IPS-15b (cell line): ENCODE measurements around the gene DTNB.
"Not testable (repeated sequence)": the region's sequence is repeated elsewhere in the genome, so short reads cannot be mapped to it uniquely, and the experiment has no call there.

Experiments
- H3K27me3 ChIP-seq: one replicate; pipeline ENCODE4 v1.6.1; 2013; ENCODE audit warnings: low read length; ENCODE audit not compliant: control insufficient read depth, insufficient read depth
- H3K36me3 ChIP-seq: one replicate; pipeline ENCODE4 v1.6.1; 2013; ENCODE audit warnings: low read length; ENCODE audit not compliant: control insufficient read depth, insufficient read depth
- H3K4me1 ChIP-seq: one replicate; pipeline ENCODE4 v1.6.1; 2013; ENCODE audit warnings: mild to moderate bottlenecking, low read length; ENCODE audit not compliant: control insufficient read depth, insufficient read depth
- H3K4me3 ChIP-seq: one replicate; pipeline ENCODE4 v1.5.1; 2013; ENCODE audit warnings: low read depth, low read length
- H3K9ac ChIP-seq: one replicate; pipeline ENCODE4 v1.6.1; 2013; ENCODE audit warnings: low read depth, mild to moderate bottlenecking, low read length
- H3K9me3 ChIP-seq: one replicate; pipeline ENCODE4 v1.6.1; 2013; ENCODE audit warnings: mild to moderate bottlenecking, low read length; ENCODE audit not compliant: control insufficient read depth, insufficient read depth

DTNB gene

GRCh38 chr2:25651066-25651465 lies 22.3 kb downstream of the DTNB start:
- Histone ChIP-seq H3K9me3 (no peaks in the 10 kb centered on the region), H3K36me3 (peaks cover 3% of the 10 kb centered on the region), H3K4me3 (no peak overlapping the region), H3K9ac (no peak overlapping the region), H3K27me3 (no peaks in the 10 kb centered on the region), H3K4me1 (no peaks in the 10 kb centered on the region)

- Histone ChIP-seq H3K4me1 (no peaks in the 10 kb centered on the region), H3K36me3 (peaks cover 3% of the 10 kb centered on the region), H3K4me3 (no peak overlapping the region), H3K27me3 (no peaks in the 10 kb centered on the region), H3K9me3 (no peaks in the 10 kb centered on the region), H3K9ac (no peak overlapping the region)
These were observed 23.1 kb downstream of the DTNB start for GRCh38 chr2:25650256-25650655.

- Histone ChIP-seq H3K9me3 (no peaks in the 10 kb centered on the region), H3K36me3 (peaks cover 3% of the 10 kb centered on the region), H3K27me3 (no peaks in the 10 kb centered on the region), H3K4me1 (no peaks in the 10 kb centered on the region), H3K4me3 (no peak overlapping the region), H3K9ac (no peak overlapping the region)
These were observed 23.6 kb downstream of the DTNB start for GRCh38 chr2:25649786-25650185.

GRCh38 chr2:25642298-25642697 lies 31.1 kb downstream of the DTNB start:
- no peaks in the 10 kb centered on the region for H3K9me3 ChIP-seq
- H3K9ac ChIP-seq, result no peak overlapping the region
- H3K4me1 ChIP-seq, result no peaks in the 10 kb centered on the region
- H3K27me3 ChIP-seq, result no peaks in the 10 kb centered on the region
- no peak overlapping the region for H3K4me3 ChIP-seq
- no peaks in the 10 kb centered on the region for H3K36me3 ChIP-seq

GRCh38 chr2:25639696-25640095 lies 33.7 kb downstream of the DTNB start:
- H3K4me1 ChIP-seq, result no peaks in the 10 kb centered on the region
- no peak overlapping the region for H3K9ac ChIP-seq
- no peaks in the 10 kb centered on the region for H3K36me3 ChIP-seq
- no peaks in the 10 kb centered on the region for H3K27me3 ChIP-seq
- H3K4me3 ChIP-seq, result no peak overlapping the region
- H3K9me3 ChIP-seq, result no peaks in the 10 kb centered on the region

DNA sequence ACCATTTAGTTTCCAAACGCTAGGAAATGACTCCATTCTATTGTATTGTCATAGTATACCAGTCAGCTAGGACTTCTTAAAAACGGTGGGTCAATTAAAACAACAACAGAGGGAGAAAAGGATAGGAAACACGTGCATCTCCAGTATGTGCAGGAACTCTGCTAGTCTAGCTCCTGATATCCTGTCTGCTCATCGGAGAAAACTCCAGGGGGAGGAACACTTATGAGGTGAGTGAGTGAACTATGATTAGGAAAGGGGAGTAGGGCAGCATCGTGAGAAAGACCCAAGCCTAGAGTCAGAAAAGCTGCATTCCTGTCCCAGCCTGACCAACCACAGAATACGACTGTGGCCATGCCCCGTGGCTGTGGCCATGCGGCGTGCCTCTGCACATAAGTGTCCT lies 34.2 kb downstream of the DTNB start:
- Histone ChIP-seq H3K9me3 (no peaks in the 10 kb centered on the region), H3K4me1 (no peaks in the 10 kb centered on the region), H3K9ac (no peak overlapping the region), H3K4me3 (no peak overlapping the region), H3K27me3 (no peaks in the 10 kb centered on the region), H3K36me3 (no peaks in the 10 kb centered on the region)

DNA sequence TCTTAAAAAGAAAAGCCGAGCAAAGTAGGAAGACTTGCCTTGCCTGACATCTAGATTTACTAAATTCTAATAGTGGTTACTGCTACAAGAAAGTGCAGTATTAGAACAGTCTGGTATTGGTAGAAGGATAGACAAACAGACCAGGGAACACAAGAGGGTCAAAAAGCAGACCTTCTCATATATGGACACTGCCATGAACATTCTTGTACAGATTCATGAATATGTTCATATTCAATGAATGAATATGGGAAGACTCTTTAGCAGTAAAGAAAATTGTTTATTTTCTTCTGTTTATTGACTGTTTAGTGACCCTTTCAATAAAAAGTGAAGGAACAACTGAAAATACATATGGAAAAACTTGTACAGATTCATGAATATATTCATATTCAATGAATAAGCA lies 37.6 kb downstream of the DTNB start:
- H3K4me1 ChIP-seq, result no peaks in the 10 kb centered on the region
- no peaks in the 10 kb centered on the region for H3K27me3 ChIP-seq
- H3K36me3 ChIP-seq, result no peaks in the 10 kb centered on the region
- H3K9ac ChIP-seq, result no peak overlapping the region
- no peaks in the 10 kb centered on the region for H3K9me3 ChIP-seq
- no peak overlapping the region for H3K4me3 ChIP-seq

- H3K9me3 ChIP-seq, H3K4me1 ChIP-seq, H3K9ac ChIP-seq, H3K27me3 ChIP-seq, H3K4me3 ChIP-seq, H3K36me3 ChIP-seq: not testable (repeated sequence)
These were observed 39.6 kb downstream of the DTNB start for GRCh38 chr2:25633801-25634200.

DNA sequence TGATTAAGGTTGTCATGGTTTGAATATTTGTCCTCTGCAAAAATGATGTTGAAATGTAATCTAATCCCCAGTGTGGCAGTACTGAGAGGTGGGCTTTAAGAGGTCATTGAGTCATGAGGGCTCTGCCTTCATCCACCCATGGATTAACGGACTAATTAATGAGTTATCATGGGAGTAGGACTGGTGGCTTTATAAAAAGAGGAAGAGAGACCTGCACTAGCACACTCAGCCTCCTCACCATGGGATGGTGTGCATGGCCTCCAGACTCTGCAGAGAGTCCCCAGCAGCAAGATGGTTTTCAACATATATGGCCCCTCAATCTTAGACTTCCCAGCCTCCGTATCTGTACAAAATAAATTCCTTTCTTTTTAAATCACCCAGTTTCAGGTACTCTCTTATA lies 41.0 kb downstream of the DTNB start:
- peaks cover 3% of the 10 kb centered on the region for H3K36me3 ChIP-seq
- H3K4me1 ChIP-seq, result no peaks in the 10 kb centered on the region
- H3K9ac ChIP-seq, result no peak overlapping the region
- H3K27me3 ChIP-seq, result no peaks in the 10 kb centered on the region
- H3K4me3 ChIP-seq, result no peak overlapping the region
- H3K9me3 ChIP-seq, result no peaks in the 10 kb centered on the region

GRCh38 chr2:25624635-25625034 lies 48.7 kb downstream of the DTNB start:
- H3K4me1 ChIP-seq, result no peaks in the 10 kb centered on the region
- no peaks in the 10 kb centered on the region for H3K9me3 ChIP-seq
- H3K9ac ChIP-seq, result no peak overlapping the region
- H3K27me3 ChIP-seq, result no peaks in the 10 kb centered on the region
- no peak overlapping the region for H3K4me3 ChIP-seq
- peaks cover 10% of the 10 kb centered on the region for H3K36me3 ChIP-seq

DNA sequence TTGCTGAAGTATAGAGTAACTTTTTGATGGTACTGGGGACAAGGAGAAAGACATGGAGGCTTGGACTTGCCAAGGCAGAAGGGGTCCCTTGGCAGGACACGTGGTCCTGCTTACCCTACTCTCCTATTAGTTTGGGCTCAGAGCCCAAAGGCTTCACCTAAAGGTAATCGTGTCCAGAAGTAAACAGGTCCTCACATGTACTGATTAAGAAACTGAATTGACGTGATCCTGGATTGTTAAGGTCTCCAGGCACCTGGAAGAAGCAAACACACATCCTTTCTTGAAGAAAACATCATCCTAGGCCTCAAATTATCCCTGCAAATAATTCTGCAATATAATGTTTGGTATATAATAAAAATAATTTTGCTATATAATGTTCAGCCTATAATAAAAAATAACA lies 50.0 kb downstream of the DTNB start:
- no peaks in the 10 kb centered on the region for H3K4me1 ChIP-seq
- H3K4me3 ChIP-seq, result no peak overlapping the region
- no peaks in the 10 kb centered on the region for H3K9me3 ChIP-seq
- peaks cover 10% of the 10 kb centered on the region for H3K36me3 ChIP-seq
- no peaks in the 10 kb centered on the region for H3K27me3 ChIP-seq
- H3K9ac ChIP-seq, result no peak overlapping the region

DNA sequence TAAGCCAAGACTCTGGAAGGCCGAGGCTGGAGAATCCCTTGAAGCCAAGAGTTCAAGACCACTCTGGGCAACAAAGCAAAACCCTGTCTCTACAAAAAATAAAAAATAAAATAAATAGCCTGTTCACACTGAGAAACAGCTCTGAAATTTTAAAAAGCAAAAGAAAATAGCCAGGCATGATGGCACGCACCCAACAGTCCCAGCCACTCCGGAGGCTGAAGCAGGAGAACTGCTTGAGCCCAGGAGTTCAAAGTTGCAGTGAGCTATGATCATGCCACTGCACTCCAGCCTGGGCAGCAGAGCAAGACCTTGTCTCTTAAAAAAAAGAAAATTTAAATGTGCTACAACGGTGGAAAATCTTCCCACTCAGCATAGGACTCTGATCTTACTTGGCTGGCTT lies 52.7 kb downstream of the DTNB start:
- Histone ChIP-seq H3K4me1 (no peaks in the 10 kb centered on the region), H3K4me3 (no peak overlapping the region), H3K27me3 (no peaks in the 10 kb centered on the region), H3K36me3 (peaks cover 3% of the 10 kb centered on the region), H3K9me3 (no peaks in the 10 kb centered on the region), H3K9ac (no peak overlapping the region)

GRCh38 chr2:25620077-25620476 lies 53.3 kb downstream of the DTNB start:
- Histone ChIP-seq H3K27me3 (no peaks in the 10 kb centered on the region), H3K9ac (no peak overlapping the region)

More at GRCh38 chr2:25620077-25620476, 53.3 kb downstream of the DTNB start:
- H3K36me3 ChIP-seq, result peaks cover 3% of the 10 kb centered on the region
- H3K4me3 ChIP-seq, result no peak overlapping the region
- H3K9me3 ChIP-seq, result no peaks in the 10 kb centered on the region
- H3K4me1 ChIP-seq, result peaks cover 5% of the 10 kb centered on the region
